Aorta (tissue), 5 donors: Measurements from ENCODE around the gene DUSP15. TPM values are rescaled to one million over a fixed set of nuclear protein-coding genes. Genes with fewer than 3 reads are reported as not detected.

Experiments
- ATAC-seq: fragments of 200-7000 bp; cut with Tn5 transposase; one replicate; pipeline ENCODE4 v1.9.1; 2022; ENCODE audit warnings: moderate library complexity; ENCODE audit not compliant: low FRiP score
- DNase-seq, 2 donors: peaks; one replicate each; pipeline ENCODE4 v3.0.0-alpha.2; 2020
- H3K27ac ChIP-seq, 2 donors: one replicate each; pipeline ENCODE4 v1.5.1; 2013; ENCODE audit warnings: low read length in 2 of 2, mild to moderate bottlenecking in 2 of 2, moderate library complexity in 2 of 2, control low read depth in 1 of 2, inconsistent platforms in 1 of 2, low read depth in 1 of 2
- H3K27me3 ChIP-seq, 2 donors: one replicate each; pipeline ENCODE4 v1.6.1; 2013; ENCODE audit warnings: control low read depth in 1 of 2, low read length in 1 of 2, mild to moderate bottlenecking in 1 of 2, moderate library complexity in 1 of 2; ENCODE audit not compliant: insufficient read depth in 2 of 2, control insufficient read depth in 1 of 2
- H3K36me3 ChIP-seq, 2 donors: one replicate each; pipeline ENCODE4 v1.6.1; 2013; ENCODE audit warnings: control low read depth in 1 of 2, low read length in 1 of 2, mild to moderate bottlenecking in 1 of 2; ENCODE audit not compliant: insufficient read depth in 2 of 2, control insufficient read depth in 1 of 2
- H3K4me1 ChIP-seq, 2 donors: one replicate each; pipeline ENCODE4 v1.6.1; 2013; ENCODE audit warnings: low read length in 2 of 2, control low read depth in 1 of 2, mild to moderate bottlenecking in 1 of 2, moderate library complexity in 1 of 2; ENCODE audit not compliant: insufficient read depth in 2 of 2, control insufficient read depth in 1 of 2
- H3K4me3 ChIP-seq, 2 donors: one replicate each; pipeline ENCODE4 v1.5.1; 2013; ENCODE audit warnings: low read length in 2 of 2, control low read depth in 1 of 2, mild to moderate bottlenecking in 1 of 2
- H3K9me3 ChIP-seq: one replicate; pipeline ENCODE4 v1.6.1; 2013; ENCODE audit warnings: mild to moderate bottlenecking, low read length; ENCODE audit not compliant: control insufficient read depth
- WGBS, 2 donors: extraction: QIAGEN DNeasy Blood & Tissue Kit; methylation state at CpG; one replicate each; pipeline ENCODE4 v1.1.7; 2013; 5-methylcytosine and 5-hydroxymethylcytosine counted together
- intact Hi-C, 2 donors: fragments of 100-400 bp; cut with DNase I; formaldehyde crosslinking; loops; one replicate each; pipeline versions ENCODE4 v1.14.2 to v1.15.0; 2022
- polyA plus RNA-seq, 2 donors: library from polyadenylated mRNA; stranded (reverse); fragments of 200-250 nt; gene quantifications; one replicate each; pipeline ENCODE4 v1.2.3, GENCODE V29; 2013
- total RNA-seq, 2 donors: library from RNA; stranded (reverse); fragmentation: NEBNext Ultra II Directional; extraction: Animal tissue kit (Norgen Biotek cat#: 25700); gene quantifications; one replicate each; pipeline ENCODE4 v1.2.1, GENCODE V29; 2021
- donor health status: healthy with polysubstance abuse.
- donor health status: Bipolar disorder and iron deficiency.
- donor health status: DM: no; HTN: no; CAD: no.
- donor health status: DM: no; HTN: no; CAD: no.
- donor health status: DM: yes; HTN: yes; CAD: no.

Gene DUSP15
- total and polyA plus RNA-seq, 4 donors, result 2.4 to 31.7 (median 3.7) TPM

DNA sequence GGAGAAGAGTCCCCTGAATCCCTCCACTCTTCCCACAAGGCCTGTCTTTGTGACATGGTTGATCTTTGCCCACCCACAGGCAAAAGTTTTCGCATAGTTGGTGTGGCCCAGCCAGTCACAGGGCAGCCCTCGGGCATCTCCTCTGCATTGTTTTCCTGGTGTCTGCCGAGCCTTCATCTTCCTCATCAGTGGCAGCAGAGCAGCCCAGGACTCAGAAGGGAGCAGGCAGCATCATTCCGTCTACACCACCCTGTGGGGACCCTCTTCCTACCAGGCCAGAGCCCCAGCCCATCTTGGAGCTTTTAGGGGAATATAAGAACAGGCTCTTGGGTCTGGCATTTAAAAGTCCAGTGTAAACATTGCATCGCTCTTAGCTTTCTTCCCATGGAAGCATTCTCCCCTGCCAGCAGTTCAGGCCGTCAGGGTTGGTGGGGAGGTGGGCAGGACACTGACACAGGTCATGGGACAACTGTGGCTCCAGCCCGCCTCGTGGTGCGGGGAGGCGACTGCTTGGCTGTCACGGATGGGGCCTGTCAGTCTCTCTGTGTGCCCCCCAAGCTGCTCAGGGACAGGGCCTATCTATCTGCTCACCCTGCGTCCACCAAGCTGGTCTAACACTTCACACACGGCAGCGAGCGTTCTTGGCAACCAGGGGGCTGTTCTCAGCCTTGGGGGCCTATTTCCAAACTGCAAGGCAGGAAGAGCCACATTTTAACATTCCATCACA, 43.3 kb upstream of the DUSP15 start:
- Histone ChIP-seq H3K36me3 (no peaks in the 10 kb centered on the region), H3K27ac (no peak overlapping the region), H3K9me3 (no peaks in the 10 kb centered on the region), H3K4me1 (no peaks in the 10 kb centered on the region), H3K27me3 (no peaks in the 10 kb centered on the region), H3K4me3 (no peak overlapping the region)
- intact Hi-C loops, result no loop called here
- DNase-seq (no peak), ATAC-seq (no peak)
- WGBS, 2 donors, result 75 to 76% methylated on average over 15 of the region's 15 CpGs

GRCh38 chr20:31910071-31910803, 39.9 kb upstream of the DUSP15 start:
- Histone ChIP-seq H3K36me3 (no peaks in the 10 kb centered on the region), H3K4me3 (no peak overlapping the region), H3K27me3 (no peaks in the 10 kb centered on the region), H3K4me1 (no peaks in the 10 kb centered on the region), H3K27ac (no peak overlapping the region), H3K9me3 (no peaks in the 10 kb centered on the region)
- 80 to 86% methylated on average over 4 of the region's 4 CpGs for WGBS, 2 donors
- ATAC-seq, result no peak
- intact Hi-C loops, result no loop called here
- no peak for DNase-seq

- H3K27me3 ChIP-seq, result no peaks in the 10 kb centered on the region
- DNase-seq (no peak), ATAC-seq (no peak)
- no peak overlapping the region for H3K27ac ChIP-seq
- H3K36me3 ChIP-seq, result no peaks in the 10 kb centered on the region
- H3K4me1 ChIP-seq, result no peaks in the 10 kb centered on the region
- intact Hi-C loops, result no loop called here
- 91 to 92% methylated on average over 17 of the region's 17 CpGs for WGBS, 2 donors
- no peak overlapping the region for H3K4me3 ChIP-seq
- H3K9me3 ChIP-seq, result no peaks in the 10 kb centered on the region
These were observed 39.1 kb upstream of the DUSP15 start for GRCh38 chr20:31909253-31910070.

DNA sequence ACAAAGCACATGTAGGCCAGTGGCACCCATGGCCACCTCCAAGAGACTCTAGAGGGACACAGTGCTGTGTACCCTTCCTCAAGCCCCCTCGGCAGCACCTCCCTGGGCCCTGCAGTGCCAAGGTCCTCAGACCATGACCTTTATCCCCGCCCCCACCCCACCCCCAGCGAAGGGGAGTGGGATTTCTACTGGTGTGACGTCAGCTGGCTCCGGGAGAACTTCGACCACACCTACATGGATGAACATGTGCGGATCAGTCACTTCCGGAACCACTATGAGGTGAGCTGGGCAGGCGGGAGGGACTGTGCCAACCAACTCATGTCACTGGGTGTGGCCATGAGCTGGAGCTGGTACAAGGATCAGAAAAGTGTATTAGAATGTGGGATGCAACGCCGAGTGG, 38.1 kb upstream of the DUSP15 start:
- Histone ChIP-seq H3K27me3 (no peaks in the 10 kb centered on the region), H3K4me1 (no peaks in the 10 kb centered on the region), H3K36me3 (no peaks in the 10 kb centered on the region), H3K9me3 (no peaks in the 10 kb centered on the region), H3K4me3 (no peak overlapping the region), H3K27ac (no peak overlapping the region)
- intact Hi-C loops, result no loop called here
- no peak for DNase-seq
- 84 to 87% methylated on average over 11 of the region's 11 CpGs for WGBS, 2 donors
- no peak for ATAC-seq

DNA sequence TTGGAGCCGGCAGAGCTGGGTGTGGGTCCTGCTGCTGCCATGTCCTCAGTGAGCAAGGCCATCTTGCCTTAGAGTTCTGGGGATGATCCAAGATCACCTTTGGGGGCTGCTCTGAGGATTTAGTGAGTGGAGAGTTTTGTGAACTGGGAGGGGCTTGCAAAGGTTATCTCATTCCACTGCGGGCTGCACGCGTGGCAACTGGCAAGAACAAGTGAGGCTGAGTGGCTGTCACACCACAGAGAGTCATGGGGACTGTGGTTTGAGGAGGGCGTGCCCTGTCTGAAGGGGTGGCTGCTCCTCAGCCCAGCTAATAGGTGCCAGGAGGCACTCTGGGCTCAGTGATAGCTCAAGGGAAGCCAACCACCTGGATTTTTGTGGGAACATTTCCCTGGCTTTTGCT, 37.7 kb upstream of the DUSP15 start:
- DNase-seq, result no peak
- ATAC-seq, result no peak
- no peaks in the 10 kb centered on the region for H3K27me3 ChIP-seq
- no peak overlapping the region for H3K27ac ChIP-seq
- no peaks in the 10 kb centered on the region for H3K9me3 ChIP-seq
- H3K4me1 ChIP-seq, result no peaks in the 10 kb centered on the region
- no peaks in the 10 kb centered on the region for H3K36me3 ChIP-seq
- intact Hi-C loops, result no loop called here
- no peak overlapping the region for H3K4me3 ChIP-seq
- 72 to 76% methylated on average over 5 of the region's 5 CpGs for WGBS, 2 donors

DNA sequence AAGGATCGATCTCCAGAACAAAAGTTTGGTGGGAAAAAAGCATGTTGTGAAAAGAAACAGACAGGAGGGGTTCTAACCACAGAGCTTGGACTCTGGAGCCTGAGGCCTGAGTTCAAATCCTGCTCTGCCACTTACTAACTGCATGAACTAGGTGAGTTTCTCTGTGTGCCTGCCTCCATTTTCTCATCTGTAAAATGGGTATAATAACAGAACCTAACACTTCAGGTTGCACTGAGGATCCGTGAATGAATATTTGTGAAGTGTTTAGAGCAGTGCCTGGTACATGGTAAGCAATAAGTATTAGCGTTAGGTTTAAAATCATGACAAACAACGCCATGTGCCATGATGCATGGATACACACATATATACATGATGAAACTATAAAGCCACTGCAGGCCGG, 36.7 kb upstream of the DUSP15 start:
- H3K4me3 ChIP-seq, result no peak overlapping the region
- ATAC-seq (no peak), DNase-seq (no peak)
- H3K27ac ChIP-seq, result no peak overlapping the region
- 93 to 96% methylated on average over 5 of the region's 5 CpGs for WGBS, 2 donors
- H3K36me3 ChIP-seq, result no peaks in the 10 kb centered on the region
- no peaks in the 10 kb centered on the region for H3K27me3 ChIP-seq
- H3K9me3 ChIP-seq, result no peaks in the 10 kb centered on the region
- H3K4me1 ChIP-seq, result no peaks in the 10 kb centered on the region
- intact Hi-C loops, result no loop called here

DNA sequence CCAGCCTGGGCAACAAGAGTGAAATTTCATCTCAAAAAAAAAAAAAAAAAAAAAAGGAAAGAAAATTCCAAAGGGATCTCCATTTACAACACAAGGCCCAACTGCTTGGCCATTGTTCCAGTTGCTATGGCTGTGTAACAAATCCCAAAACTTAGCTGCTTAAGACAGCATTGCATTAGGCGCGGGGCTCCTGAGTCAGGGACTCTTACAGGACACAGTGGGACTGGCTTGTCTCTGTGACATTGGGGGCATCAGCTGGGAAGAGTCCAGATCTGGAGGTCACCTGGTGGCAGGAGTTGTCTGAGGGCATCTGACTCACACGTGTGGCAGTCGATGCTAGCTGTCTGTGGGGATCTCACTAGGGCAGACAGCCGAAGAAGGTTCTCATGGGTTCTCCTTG, 35.7 kb upstream of the DUSP15 start:
- Histone ChIP-seq H3K4me1 (no peaks in the 10 kb centered on the region), H3K27me3 (no peaks in the 10 kb centered on the region), H3K9me3 (no peaks in the 10 kb centered on the region), H3K4me3 (no peak overlapping the region), H3K36me3 (no peaks in the 10 kb centered on the region), H3K27ac (no peak overlapping the region)
- WGBS, 2 donors, result 66 to 84% methylated on average over 5 of the region's 5 CpGs
- DNase-seq (no peak), ATAC-seq (no peak)
- intact Hi-C loops, result no loop called here

GRCh38 chr20:31903627-31904386, 33.5 kb upstream of the DUSP15 start:
- intact Hi-C loops, result no loop called here
- DNase-seq (no peak), ATAC-seq (no peak)
- H3K27ac ChIP-seq, result no peak overlapping the region
- H3K9me3 ChIP-seq, result no peaks in the 10 kb centered on the region
- H3K27me3 ChIP-seq, result no peaks in the 10 kb centered on the region
- H3K36me3 ChIP-seq, result no peaks in the 10 kb centered on the region
- 58 to 68% methylated on average over 1 of the region's 1 CpG for WGBS, 2 donors
- H3K4me3 ChIP-seq, result no peak overlapping the region
- H3K4me1 ChIP-seq, result no peaks in the 10 kb centered on the region
